Subcutaneous abdominal adipose tissue (tissue), 5 donors: ENCODE data around the gene CSF1R.

Source experiments
- H3K27ac ChIP-seq: one replicate; pipeline ENCODE4 v1.7.0; 2013; ENCODE audit warnings: low read depth, mild to moderate bottlenecking, inconsistent platforms, low read length, moderate library complexity
- H3K27me3 ChIP-seq, 5 donors: one replicate each; pipeline ENCODE4 v1.7.0; 2013; ENCODE audit warnings: low read length in 5 of 5, inconsistent platforms in 1 of 5; ENCODE audit not compliant: control insufficient read depth in 5 of 5, insufficient read depth in 4 of 5
- H3K36me3 ChIP-seq, 5 donors: one replicate each; pipeline ENCODE4 v1.7.0; 2013; ENCODE audit warnings: low read length in 5 of 5; ENCODE audit not compliant: control insufficient read depth in 5 of 5, insufficient read depth in 5 of 5
- H3K4me1 ChIP-seq, 5 donors: one replicate each; pipeline ENCODE4 v1.7.0; 2013; ENCODE audit warnings: low read length in 5 of 5, mild to moderate bottlenecking in 3 of 5, moderate library complexity in 1 of 5; ENCODE audit not compliant: control insufficient read depth in 5 of 5, insufficient read depth in 5 of 5
- H3K4me3 ChIP-seq, 5 donors: one replicate each; pipeline ENCODE4 v1.7.0; 2013; ENCODE audit warnings: low read length in 5 of 5, low read depth in 1 of 5
- H3K9ac ChIP-seq, 5 donors: one replicate each; pipeline ENCODE4 v1.7.0; 2013; ENCODE audit warnings: low read length in 5 of 5, mild to moderate bottlenecking in 4 of 5, moderate library complexity in 3 of 5
- H3K9me3 ChIP-seq, 5 donors: one replicate each; pipeline ENCODE4 v1.7.0; 2013; ENCODE audit warnings: low read length in 5 of 5; ENCODE audit not compliant: control insufficient read depth in 5 of 5
- donor health status: healthy.
- donor health status: healthy.
- donor health status: healthy.
- donor health status: healthy.
- donor health status: healthy.

Gene CSF1R

GRCh38 chr5:150075233-150075632 is 11.1 kb downstream of the CSF1R start:
- H3K27me3 ChIP-seq: no peaks in the 10 kb centered on the region
- H3K4me3 ChIP-seq: no peak overlapping the region
- peaks cover 0 to 14% (median 6%) of the 10 kb centered on the region in 5 donors for H3K4me1 ChIP-seq
- peaks cover 0 to 60% (median 0%) of the 10 kb centered on the region in 5 donors for H3K36me3 ChIP-seq
- H3K9ac ChIP-seq: no peak overlapping the region
- no peak overlapping the region for H3K27ac ChIP-seq
- H3K9me3 ChIP-seq: peaks cover 0 to 7% (median 0%) of the 10 kb centered on the region in 5 donors

- no peak overlapping the region for H3K27ac ChIP-seq
- no peak overlapping the region for H3K4me3 ChIP-seq
- peaks cover 0 to 8% (median under 1%) of the 10 kb centered on the region in 5 donors for H3K4me1 ChIP-seq
- no peaks in the 10 kb centered on the region for H3K27me3 ChIP-seq
- H3K9me3 ChIP-seq: peaks cover 0 to 7% (median 0%) of the 10 kb centered on the region in 5 donors
- H3K36me3 ChIP-seq: peaks cover 0 to 53% (median 0%) of the 10 kb centered on the region in 5 donors
- no peak overlapping the region for H3K9ac ChIP-seq
Measured at GRCh38 chr5:150073677-150074076, 12.7 kb downstream of the CSF1R start.

GRCh38 chr5:150073086-150073625 is 13.2 kb downstream of the CSF1R start:
- H3K27me3 ChIP-seq: no peaks in the 10 kb centered on the region
- H3K9ac ChIP-seq: no peak overlapping the region
- no peak overlapping the region for H3K27ac ChIP-seq
- H3K9me3 ChIP-seq: peaks cover 0 to 7% (median 0%) of the 10 kb centered on the region in 5 donors
- H3K36me3 ChIP-seq: peaks cover 0 to 53% (median 0%) of the 10 kb centered on the region in 5 donors
- H3K4me1 ChIP-seq: peaks cover 0 to 13% (median 5%) of the 10 kb centered on the region in 5 donors
- H3K4me3 ChIP-seq: no peak overlapping the region

GRCh38 chr5:150070821-150071220 is 15.5 kb downstream of the CSF1R start:
- Histone ChIP-seq H3K4me1 (peaks cover 0 to 33% (median 17%) of the 10 kb centered on the region in 5 donors), H3K9me3 (peaks cover 0 to 7% (median 0%) of the 10 kb centered on the region in 5 donors), H3K27me3 (peaks cover 0 to 6% (median 0%) of the 10 kb centered on the region in 5 donors), H3K36me3 (peaks cover 0 to 43% (median 3%) of the 10 kb centered on the region in 5 donors), H3K4me3 (no peak overlapping the region), H3K27ac (no peak overlapping the region), H3K9ac (no peak overlapping the region)

- Histone ChIP-seq H3K27ac (no peak overlapping the region), H3K9ac (no peak overlapping the region), H3K36me3 (peaks cover 0 to 35% (median 3%) of the 10 kb centered on the region in 5 donors), H3K9me3 (peaks cover 0 to 7% (median 0%) of the 10 kb centered on the region in 5 donors), H3K4me1 (peaks cover 0 to 41% (median 21%) of the 10 kb centered on the region in 5 donors), H3K4me3 (no peak overlapping the region), H3K27me3 (peaks cover 0 to 7% (median 0%) of the 10 kb centered on the region in 5 donors)
Measured at GRCh38 chr5:150069672-150070627, 16.4 kb downstream of the CSF1R start.

- H3K27ac ChIP-seq: no peak overlapping the region
- peaks cover 0 to 32% (median 3%) of the 10 kb centered on the region in 5 donors for H3K36me3 ChIP-seq
- peaks cover 0 to 7% (median 0%) of the 10 kb centered on the region in 5 donors for H3K27me3 ChIP-seq
- H3K4me3 ChIP-seq: no peak overlapping the region
- H3K9ac ChIP-seq: no peak overlapping the region
- peaks cover 0 to 49% (median 21%) of the 10 kb centered on the region in 5 donors for H3K4me1 ChIP-seq
- H3K9me3 ChIP-seq: peaks cover 0 to 7% (median 0%) of the 10 kb centered on the region in 5 donors
Measured at GRCh38 chr5:150068961-150069645, 17.3 kb downstream of the CSF1R start.

GRCh38 chr5:150068472-150068871 is 17.9 kb downstream of the CSF1R start:
- H3K4me1 ChIP-seq: peaks cover 0 to 55% (median 27%) of the 10 kb centered on the region in 5 donors
- H3K36me3 ChIP-seq: peaks cover 0 to 32% (median 3%) of the 10 kb centered on the region in 5 donors
- no peak overlapping the region for H3K27ac ChIP-seq
- H3K4me3 ChIP-seq: no peak overlapping the region
- H3K9me3 ChIP-seq: peaks cover 0 to 7% (median 0%) of the 10 kb centered on the region in 5 donors
- no peak overlapping the region for H3K9ac ChIP-seq
- peaks cover 0 to 7% (median 0%) of the 10 kb centered on the region in 5 donors for H3K27me3 ChIP-seq

GRCh38 chr5:150068071-150068470 is 18.3 kb downstream of the CSF1R start:
- Histone ChIP-seq H3K4me3 (no peak overlapping the region), H3K9ac (no peak overlapping the region), H3K4me1 (peaks cover 0 to 59% (median 31%) of the 10 kb centered on the region in 5 donors), H3K36me3 (peaks cover 0 to 28% (median 3%) of the 10 kb centered on the region in 5 donors), H3K9me3 (peaks cover 0 to 3% (median 0%) of the 10 kb centered on the region in 5 donors), H3K27me3 (peaks cover 0 to 7% (median 0%) of the 10 kb centered on the region in 5 donors), H3K27ac (no peak overlapping the region)

GRCh38 chr5:150067405-150067960 is 18.9 kb downstream of the CSF1R start:
- Histone ChIP-seq H3K36me3 (peaks cover 0 to 23% (median 3%) of the 10 kb centered on the region in 5 donors), H3K9ac (no peak overlapping the region)

More at GRCh38 chr5:150067405-150067960, 18.9 kb downstream of the CSF1R start:
- Histone ChIP-seq H3K27ac (no peak overlapping the region), H3K9me3 (no peaks in the 10 kb centered on the region), H3K27me3 (peaks cover 0 to 7% (median 0%) of the 10 kb centered on the region in 5 donors), H3K4me1 (peaks cover 0 to 64% (median 35%) of the 10 kb centered on the region in 5 donors), H3K4me3 (no peak overlapping the region)
